ENCODE data around the gene RUBCNL. TPM values are rescaled to one million over a fixed set of nuclear protein-coding genes. Genes with fewer than 3 reads are reported as not detected.
A peak's percentile ranks its signal among the peaks of the same experiment; 100 is the strongest.

Gene RUBCNL
- total RNA-seq, 1 experiment from 2014 or later, result 1.9 TPM

DNA sequence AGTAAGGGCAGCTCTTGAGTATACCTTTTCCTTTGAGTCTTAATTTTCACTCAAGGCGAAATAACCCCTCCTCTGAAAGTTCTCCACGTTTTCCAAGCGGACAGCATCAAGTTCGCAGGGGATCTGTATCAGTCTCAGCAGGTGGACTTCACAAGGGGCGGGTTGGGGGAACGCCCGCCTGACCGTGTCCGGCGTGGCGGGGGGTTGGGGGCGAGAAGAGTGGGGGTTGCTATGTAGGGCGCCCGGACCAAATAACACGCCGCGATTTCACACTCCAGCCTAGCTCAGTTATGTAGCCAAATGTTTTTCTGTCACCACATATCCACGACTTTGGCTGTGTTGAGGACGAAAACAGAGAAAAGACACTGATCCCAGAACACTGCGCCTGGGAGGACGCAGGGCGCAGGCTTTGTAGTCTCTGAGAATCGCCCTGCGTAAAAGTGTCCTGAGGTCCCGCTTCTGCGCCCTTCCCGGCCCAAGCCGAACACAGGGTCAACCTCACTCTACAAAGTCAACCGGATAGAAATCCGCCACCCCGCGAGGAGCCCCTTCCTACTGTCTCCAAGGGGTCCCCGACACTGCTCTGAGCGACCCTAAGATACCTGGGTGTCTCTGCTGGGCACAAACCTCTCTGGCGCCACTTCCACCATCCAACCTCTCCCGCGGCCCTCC lies 524 bp downstream of the RUBCNL start:
- Mint-ChIP-seq H3K4me1 (peaks cover 28% of the 10 kb centered on the region), H3K36me3 (no peaks in the 10 kb centered on the region), H3K4me3 (peak overlapping the region; percentile 88), H3K27me3 (ENCODE audit: low read depth) (peaks cover 61% of the 10 kb centered on the region), H3K9me3 (no peaks in the 10 kb centered on the region), H3K27ac (no peak overlapping the region)
- POLR2A ChIA-PET, result no interaction called here
- TF ChIP-seq, protein P1, sequence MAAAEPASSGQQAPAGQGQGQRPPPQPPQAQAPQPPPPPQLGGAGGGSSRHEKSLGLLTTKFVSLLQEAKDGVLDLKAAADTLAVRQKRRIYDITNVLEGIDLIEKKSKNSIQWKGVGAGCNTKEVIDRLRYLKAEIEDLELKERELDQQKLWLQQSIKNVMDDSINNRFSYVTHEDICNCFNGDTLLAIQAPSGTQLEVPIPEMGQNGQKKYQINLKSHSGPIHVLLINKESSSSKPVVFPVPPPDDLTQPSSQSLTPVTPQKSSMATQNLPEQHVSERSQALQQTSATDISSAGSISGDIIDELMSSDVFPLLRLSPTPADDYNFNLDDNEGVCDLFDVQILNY (CRISPR knock-in tag; IDR thresholded peaks at IDR 0.05), result no peak
- no peak for TF ChIP-seq NFE2L1 (CRISPR knock-in tag; IDR thresholded peaks at IDR 0.05)
- 0 out of 2 replicates have a peak, but pooled peaks have one; percentile 14 for TF ChIP-seq SP1 (CRISPR knock-in tag; conservative IDR thresholded peaks at IDR 0.05)
- TF ChIP-seq CREM (CRISPR knock-in tag; IDR thresholded peaks at IDR 0.05), result no peak
- CTCF ChIA-PET, result interaction anchor here (0.6 kb wide), 2 partner anchors 93 to 130 kb away, joined by 3 to 7 read pairs; no protein-coding TSS in a partner anchor
- ATAC-seq (peak; percentile 26), DNase-seq (ENCODE audit: low spot score) (no peak)

DNA sequence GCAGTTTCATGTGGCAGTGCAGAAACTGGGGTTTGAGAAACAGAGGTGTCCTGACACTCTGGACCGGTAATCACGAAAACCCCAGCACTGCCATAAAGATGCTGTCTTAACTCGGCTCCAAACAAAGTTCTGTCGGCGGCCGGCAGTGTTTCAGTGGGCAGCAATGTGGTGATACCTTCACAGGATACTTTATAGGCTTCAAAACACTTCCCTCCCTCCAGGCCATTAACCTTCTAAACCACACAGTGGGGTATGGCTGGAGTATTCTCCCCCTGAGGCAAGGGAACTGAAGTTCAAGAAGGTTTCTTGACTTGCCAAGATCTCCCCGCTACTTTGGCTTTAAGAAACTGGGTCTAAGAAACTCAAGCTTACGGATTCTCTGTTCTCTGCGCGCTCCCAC lies 1.1 kb downstream of the RUBCNL start:
- H3K36me3 Mint-ChIP-seq, result no peaks in the 10 kb centered on the region
- H3K4me1 Mint-ChIP-seq, result peaks cover 28% of the 10 kb centered on the region
- no peak for TF ChIP-seq ZNF317 (CRISPR knock-in tag; IDR thresholded peaks at IDR 0.05; ENCODE audit: borderline replicate concordance, low read depth)
- no peak for TF ChIP-seq ZNF423 (CRISPR knock-in tag; IDR thresholded peaks at IDR 0.05)
- TF ChIP-seq, protein P2, sequence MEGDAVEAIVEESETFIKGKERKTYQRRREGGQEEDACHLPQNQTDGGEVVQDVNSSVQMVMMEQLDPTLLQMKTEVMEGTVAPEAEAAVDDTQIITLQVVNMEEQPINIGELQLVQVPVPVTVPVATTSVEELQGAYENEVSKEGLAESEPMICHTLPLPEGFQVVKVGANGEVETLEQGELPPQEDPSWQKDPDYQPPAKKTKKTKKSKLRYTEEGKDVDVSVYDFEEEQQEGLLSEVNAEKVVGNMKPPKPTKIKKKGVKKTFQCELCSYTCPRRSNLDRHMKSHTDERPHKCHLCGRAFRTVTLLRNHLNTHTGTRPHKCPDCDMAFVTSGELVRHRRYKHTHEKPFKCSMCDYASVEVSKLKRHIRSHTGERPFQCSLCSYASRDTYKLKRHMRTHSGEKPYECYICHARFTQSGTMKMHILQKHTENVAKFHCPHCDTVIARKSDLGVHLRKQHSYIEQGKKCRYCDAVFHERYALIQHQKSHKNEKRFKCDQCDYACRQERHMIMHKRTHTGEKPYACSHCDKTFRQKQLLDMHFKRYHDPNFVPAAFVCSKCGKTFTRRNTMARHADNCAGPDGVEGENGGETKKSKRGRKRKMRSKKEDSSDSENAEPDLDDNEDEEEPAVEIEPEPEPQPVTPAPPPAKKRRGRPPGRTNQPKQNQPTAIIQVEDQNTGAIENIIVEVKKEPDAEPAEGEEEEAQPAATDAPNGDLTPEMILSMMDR (IDR thresholded peaks at IDR 0.05), result no peak
- no peak for TF ChIP-seq FOXJ3 (CRISPR knock-in tag; IDR thresholded peaks at IDR 0.05; ENCODE audit: borderline replicate concordance)
- TF ChIP-seq MXD4 (CRISPR knock-in tag; IDR thresholded peaks at IDR 0.05; ENCODE audit: borderline replicate concordance), result no peak
- no peak for TF ChIP-seq GTF2I (CRISPR knock-in tag; conservative IDR thresholded peaks at IDR 0.05)
- TF ChIP-seq, protein P3, sequence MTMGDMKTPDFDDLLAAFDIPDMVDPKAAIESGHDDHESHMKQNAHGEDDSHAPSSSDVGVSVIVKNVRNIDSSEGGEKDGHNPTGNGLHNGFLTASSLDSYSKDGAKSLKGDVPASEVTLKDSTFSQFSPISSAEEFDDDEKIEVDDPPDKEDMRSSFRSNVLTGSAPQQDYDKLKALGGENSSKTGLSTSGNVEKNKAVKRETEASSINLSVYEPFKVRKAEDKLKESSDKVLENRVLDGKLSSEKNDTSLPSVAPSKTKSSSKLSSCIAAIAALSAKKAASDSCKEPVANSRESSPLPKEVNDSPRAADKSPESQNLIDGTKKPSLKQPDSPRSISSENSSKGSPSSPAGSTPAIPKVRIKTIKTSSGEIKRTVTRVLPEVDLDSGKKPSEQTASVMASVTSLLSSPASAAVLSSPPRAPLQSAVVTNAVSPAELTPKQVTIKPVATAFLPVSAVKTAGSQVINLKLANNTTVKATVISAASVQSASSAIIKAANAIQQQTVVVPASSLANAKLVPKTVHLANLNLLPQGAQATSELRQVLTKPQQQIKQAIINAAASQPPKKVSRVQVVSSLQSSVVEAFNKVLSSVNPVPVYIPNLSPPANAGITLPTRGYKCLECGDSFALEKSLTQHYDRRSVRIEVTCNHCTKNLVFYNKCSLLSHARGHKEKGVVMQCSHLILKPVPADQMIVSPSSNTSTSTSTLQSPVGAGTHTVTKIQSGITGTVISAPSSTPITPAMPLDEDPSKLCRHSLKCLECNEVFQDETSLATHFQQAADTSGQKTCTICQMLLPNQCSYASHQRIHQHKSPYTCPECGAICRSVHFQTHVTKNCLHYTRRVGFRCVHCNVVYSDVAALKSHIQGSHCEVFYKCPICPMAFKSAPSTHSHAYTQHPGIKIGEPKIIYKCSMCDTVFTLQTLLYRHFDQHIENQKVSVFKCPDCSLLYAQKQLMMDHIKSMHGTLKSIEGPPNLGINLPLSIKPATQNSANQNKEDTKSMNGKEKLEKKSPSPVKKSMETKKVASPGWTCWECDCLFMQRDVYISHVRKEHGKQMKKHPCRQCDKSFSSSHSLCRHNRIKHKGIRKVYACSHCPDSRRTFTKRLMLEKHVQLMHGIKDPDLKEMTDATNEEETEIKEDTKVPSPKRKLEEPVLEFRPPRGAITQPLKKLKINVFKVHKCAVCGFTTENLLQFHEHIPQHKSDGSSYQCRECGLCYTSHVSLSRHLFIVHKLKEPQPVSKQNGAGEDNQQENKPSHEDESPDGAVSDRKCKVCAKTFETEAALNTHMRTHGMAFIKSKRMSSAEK (CRISPR knock-in tag; IDR thresholded peaks at IDR 0.05; ENCODE audit: borderline replicate concordance), result no peak
- no peak for TF ChIP-seq ZBTB21 (CRISPR knock-in tag; IDR thresholded peaks at IDR 0.05; ENCODE audit: borderline replicate concordance)
- no peak for TF ChIP-seq TEAD1 (CRISPR knock-in tag; IDR thresholded peaks at IDR 0.05)
- TF ChIP-seq, protein P4, sequence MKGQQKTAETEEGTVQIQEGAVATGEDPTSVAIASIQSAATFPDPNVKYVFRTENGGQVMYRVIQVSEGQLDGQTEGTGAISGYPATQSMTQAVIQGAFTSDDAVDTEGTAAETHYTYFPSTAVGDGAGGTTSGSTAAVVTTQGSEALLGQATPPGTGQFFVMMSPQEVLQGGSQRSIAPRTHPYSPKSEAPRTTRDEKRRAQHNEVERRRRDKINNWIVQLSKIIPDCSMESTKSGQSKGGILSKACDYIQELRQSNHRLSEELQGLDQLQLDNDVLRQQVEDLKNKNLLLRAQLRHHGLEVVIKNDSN (CRISPR knock-in tag; IDR thresholded peaks at IDR 0.05), result no peak
- TF ChIP-seq CREB1 (CRISPR knock-in tag; IDR thresholded peaks at IDR 0.05), result no peak
- TF ChIP-seq HMGA2 (CRISPR knock-in tag; IDR thresholded peaks at IDR 0.05), result no peak
- no peak for TF ChIP-seq ZNF219 (CRISPR knock-in tag; IDR thresholded peaks at IDR 0.05; ENCODE audit: borderline replicate concordance)
- TF ChIP-seq NR1H2 (CRISPR knock-in tag; IDR thresholded peaks at IDR 0.05), result no peak
- no peak for TF ChIP-seq NR3C1 (CRISPR knock-in tag; conservative IDR thresholded peaks at IDR 0.05; ENCODE audit: low read depth)
- DNase-seq (ENCODE audit: low spot score) (no peak), ATAC-seq (peak; percentile 6; the same call in 1 of the 2 replicates)
- peaks cover 61% of the 10 kb centered on the region for H3K27me3 Mint-ChIP-seq (ENCODE audit: low read depth)
- CTCF ChIA-PET, result no interaction called here
- no peaks in the 10 kb centered on the region for H3K9me3 Mint-ChIP-seq
- POLR2A ChIA-PET, result no interaction called here
- peak overlapping the region; percentile 88 for H3K4me3 Mint-ChIP-seq
- no peak overlapping the region for H3K27ac Mint-ChIP-seq

Data from WTC11 (cell line).